HEK293 (cell line): Measurements from ENCODE around the gene HIP1.

Experiments used
- CTCF ChIP-seq: fragments of 450-650 bp; formaldehyde crosslinking; IDR thresholded peaks from 2 replicates; pipeline ENCODE4 v1.5.1; 2016; ENCODE audit warnings: missing biosample characterization, missing genetic modification characterization
- ZNF274 ChIP-seq, 2 experiments: fragments of 200-500 bp in 1 of 2; fragments of 450-650 bp in 1 of 2; sonication (Bioruptor generic) in 1 of 2; formaldehyde crosslinking in 1 of 2; IDR thresholded peaks; 2 replicates each; pipeline versions ENCODE4 v1.5.1 to v1.6.1; 2014 to 2016; ENCODE audit warnings: borderline replicate concordance in 1 of 2, inconsistent platforms in 1 of 2, low read length in 1 of 2, missing biosample characterization in 1 of 2, missing genetic modification characterization in 1 of 2

GRCh38 chr7:75722373-75722772 is 16.4 kb downstream of the HIP1 start:
- no peak for TF ChIP-seq CTCF (tag by site-specific recombination)
- TF ChIP-seq ZNF274 (IDR thresholded peaks at IDR 0.05; ENCODE audit: low read length) = no peak
- TF ChIP-seq ZNF274 (tag by site-specific recombination; IDR thresholded peaks at IDR 0.05; ENCODE audit: borderline replicate concordance) = no peak
